ENCODE data around the gene SMIM14.
A peak's percentile ranks its signal among the peaks of the same experiment; 100 is the strongest.
"Not testable (repeated sequence)": the region's sequence is repeated elsewhere in the genome, so short reads cannot be mapped to it uniquely, and the experiment has no call there.

SMIM14 gene

DNA sequence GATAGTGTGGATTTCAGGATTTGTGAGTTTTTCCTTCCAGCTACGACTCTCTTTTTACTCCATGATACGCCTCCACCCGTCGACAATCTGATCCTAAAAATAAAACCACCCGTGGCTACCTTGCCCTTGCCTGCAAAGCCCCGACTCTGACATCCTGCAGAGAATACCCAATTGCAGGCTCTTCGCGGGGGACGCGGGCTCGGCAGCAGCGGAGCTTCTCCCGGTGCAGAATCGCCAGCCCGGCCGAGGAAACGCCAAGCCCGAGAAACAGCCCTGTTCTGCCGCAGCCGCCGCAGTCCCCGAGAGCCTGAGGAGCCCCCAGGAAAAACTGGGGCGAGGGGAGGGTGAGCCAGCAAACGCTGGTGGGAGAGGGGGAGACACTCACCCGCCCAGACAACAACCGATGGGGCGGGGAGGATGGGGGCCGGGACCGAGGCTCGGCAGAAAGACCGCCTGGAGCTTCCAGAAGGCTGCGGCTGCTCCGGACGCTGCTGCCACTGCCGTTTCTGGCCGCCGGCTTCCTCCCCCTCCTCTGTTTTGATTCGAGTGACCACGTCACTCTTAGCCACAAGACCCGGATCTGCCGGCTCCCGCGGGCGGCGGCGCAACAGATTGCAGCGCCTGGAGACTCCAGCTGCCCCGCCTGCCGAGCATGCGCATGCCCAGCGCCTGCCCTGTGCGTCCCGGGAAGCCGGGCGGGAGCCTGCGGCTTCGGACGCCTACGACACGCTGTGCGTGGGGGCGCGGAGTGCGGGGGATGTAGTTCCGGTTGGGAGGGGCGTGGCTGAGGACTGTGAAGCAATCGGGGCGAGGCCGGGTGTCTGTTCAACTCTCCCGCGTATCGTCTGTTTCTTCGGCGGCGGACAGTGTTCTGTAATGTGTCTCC is at the start of gene SMIM14:
Gene SMIM14, minus strand, starts transcription at position 512 of the 886 bp plus-strand sequence. CDS start 33,720 bp downstream, outside the sequence.
- peak; percentile 83 to 100 (median 97) for DNase-seq

DNA sequence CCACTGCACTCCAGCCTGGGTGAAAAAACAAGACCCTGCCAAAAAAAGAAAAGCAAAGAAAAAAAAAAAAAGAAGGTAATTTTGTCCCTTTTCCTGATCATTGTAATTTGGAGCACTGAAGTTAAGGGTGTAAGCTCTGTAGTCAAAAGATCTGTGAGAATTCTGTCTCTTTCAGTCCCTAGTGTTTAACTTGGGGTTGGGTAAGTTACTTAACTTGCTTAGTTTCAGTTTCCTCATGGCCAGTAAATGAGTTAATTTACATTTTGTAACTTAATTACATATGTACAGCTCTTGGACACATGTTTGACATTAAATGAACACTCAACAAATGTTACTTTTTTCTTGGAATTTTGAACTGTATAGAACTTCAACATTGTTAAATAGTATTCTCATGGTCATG is 48.3 kb upstream of the SMIM14 start:
- no peak for DNase-seq

DNA sequence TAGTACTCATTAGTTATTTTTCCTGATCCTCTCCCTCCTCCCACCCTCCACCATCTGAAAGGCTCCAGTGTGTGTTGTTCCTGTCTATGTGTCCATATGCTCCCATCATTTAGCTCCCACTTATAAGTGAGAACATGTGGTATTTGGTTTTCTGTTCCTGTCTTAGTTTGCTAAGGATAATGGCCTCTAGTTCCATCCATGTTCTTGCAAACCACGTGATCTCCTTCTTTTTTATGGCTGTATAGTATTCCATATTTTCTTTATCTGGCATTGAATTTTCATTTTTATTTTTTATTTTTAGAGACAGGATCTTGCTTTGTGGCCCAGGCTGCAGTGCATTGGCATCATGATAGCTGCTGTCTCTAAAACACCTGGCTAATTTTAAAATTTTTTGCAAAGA is 47.3 kb upstream of the SMIM14 start:
- no peak for DNase-seq

DNA sequence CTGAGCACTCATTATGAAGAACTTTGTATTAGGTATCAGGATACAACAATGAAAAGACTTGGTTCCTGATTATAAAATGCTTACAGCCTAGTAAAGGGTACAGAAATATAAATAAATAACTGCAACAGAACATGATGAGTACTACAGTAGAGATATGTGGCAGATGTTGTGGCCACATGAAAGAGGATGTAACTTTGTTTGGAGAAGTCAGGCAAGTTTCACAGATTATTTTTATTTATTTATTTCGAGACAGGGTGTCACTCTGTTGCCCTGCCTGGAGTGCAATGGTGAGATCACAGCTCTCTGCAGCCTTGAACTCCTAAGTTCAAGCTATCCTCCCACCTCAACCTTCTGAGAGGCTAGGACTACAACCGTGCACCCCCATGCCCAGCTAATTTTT is 43.5 kb upstream of the SMIM14 start:
- DNase-seq = no peak

DNA sequence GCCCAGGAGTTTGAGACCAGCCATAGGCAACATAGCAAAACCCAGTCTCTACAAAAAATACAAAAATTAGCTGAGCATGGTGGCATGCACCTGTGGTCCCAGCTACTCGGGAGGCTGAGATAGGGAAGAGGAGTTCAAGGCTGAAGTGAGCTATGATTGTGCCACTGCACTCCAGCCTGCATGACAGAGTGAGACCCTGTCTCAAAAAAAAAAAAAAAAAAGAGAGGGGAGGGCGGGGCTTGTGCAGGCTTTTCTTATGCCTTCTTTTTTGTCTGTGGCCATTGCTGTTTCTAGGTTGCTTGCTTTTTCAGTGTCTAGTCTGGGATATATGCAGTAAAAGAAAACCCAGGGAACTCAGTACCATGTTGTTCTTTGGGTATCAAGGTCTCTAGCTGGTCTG is 42.3 kb upstream of the SMIM14 start:
- DNase-seq = not testable (repeated sequence)

DNA sequence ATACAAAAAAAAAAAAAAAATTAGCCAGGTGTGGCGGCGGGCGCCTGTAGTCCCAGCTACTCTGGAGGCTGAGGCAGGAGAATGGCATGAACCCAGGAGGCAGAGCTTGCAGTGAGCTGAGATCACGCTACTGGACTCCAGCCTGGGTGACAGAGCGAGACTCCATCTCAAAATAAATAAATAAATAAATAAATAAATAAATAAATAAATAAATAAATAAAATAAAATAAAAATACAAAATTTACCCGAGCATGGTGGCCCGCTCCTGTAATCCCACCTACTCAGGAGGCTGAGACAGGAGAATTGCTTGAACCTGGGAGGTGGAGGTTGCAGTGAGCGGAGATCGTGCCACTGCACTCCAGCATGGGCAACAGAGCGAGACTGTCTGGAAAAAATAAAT is 37.0 kb upstream of the SMIM14 start:
- DNase-seq = not testable (repeated sequence)

DNA sequence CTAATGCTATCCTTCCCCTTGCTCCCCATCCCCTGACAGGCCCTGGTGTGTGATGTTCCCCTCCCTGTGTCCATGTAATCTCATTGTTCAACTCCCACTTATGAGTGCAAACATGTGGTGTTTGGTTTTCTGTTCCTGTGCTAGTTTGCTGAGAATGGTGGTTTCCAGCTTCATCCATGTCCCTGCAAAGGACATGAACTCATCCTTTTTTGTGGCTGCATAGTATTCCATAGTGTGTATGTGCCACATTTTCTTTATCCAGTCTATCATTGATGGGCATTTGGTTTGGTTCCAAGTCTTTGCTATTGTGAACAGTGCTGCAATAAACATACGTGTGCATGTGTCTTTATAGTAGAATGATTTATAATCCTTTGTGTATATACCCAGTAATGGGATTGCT is 31.6 kb upstream of the SMIM14 start:
- not testable (repeated sequence) for DNase-seq

DNA sequence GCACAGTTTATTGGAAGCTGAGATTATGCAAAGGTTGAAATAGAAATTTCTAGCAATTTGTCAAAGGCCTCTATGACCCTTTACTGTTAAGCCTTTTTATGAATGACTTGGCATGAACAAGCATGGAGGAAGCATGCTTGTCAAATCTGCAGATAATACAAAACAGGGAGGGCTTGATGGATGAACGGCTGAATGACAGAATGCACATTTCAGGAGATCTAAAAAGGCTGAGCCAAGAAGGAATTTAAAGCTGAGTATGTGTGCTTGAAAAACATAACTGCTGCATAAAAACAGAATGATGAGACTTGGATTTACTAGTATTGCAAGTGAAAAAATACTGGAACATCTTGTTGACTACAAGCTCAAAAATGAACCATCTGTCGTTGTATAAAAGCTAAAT is 30.2 kb upstream of the SMIM14 start:
- no peak for DNase-seq

DNA sequence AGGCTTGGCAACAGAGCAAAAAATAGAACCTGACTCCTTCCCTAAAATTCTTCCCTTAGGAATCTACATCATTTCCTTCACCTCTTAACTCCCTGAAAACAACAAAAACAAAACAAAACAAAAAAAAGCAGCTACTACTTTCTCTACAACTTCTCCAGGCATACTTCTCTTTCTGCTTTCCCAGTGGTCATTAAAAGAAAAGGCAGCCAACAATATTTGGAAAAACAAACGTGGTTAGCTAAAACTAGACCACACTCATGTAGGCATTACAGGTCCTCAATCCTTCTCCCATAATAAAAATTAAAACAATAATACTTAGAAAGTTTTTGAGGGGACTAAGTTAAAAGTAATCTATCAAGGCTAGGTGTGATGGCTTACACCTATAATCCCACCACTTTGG is 29.0 kb upstream of the SMIM14 start:
- no peak for DNase-seq

DNA sequence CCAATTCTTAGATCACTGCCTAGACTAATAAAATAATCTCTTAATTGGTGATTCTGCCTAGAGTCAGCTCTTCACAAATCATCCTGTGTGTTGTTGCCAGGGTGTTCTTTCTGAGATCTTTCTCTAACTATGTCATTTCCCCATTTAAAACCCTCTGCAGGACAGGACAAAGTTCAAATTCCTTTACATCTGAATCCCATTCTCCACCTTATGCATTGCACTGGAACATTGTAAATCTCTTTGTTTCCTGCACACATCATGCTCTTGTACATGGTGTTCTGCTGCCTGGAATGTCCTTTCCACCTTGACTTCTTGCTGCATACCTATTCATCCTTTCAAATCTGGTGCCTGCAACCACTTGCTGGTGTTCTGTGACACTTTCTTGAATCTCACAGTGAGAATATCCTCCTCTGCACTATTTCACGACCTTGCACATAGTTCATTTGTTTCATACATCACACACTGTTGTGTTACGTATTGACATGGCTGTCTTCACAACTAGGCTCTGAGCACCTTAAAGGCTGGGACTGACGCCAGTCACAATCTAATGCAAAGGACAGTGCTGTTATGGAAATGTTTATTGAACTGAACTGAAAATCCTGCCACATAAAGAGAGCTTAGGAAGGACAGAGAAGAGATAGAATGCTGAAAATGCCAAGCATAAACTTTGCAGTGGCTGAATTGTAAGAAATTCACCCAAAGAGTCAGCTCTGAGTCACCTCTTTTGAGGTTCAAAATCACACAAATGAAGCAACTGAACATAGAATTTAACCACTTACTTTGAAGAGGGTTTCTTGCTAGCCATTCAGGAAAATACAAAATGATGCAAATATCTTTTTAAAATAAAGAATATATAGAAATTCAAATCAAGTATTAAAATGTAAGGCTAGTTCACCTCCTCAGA is 26.4 kb upstream of the SMIM14 start:
- DNase-seq = no peak

DNA sequence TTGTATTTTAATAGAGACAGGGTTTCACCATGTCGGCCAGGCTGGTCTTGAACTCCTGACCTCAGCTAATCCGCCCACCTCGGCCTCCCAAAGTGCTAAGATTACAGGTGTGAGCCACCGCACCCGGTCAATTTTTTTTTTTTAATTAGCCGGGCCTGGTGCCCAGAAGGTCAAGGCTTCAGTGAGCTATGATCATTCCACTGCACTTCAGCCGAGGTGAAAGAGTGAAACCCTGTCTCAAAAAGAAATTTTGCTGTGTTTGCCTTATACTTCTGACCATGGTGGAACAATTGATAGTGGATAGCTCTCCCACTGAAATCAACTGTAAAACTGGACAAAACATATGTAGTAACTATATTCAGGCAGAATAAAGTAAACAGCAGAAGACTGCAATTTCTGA is 24.0 kb upstream of the SMIM14 start:
- no peak for DNase-seq

DNA sequence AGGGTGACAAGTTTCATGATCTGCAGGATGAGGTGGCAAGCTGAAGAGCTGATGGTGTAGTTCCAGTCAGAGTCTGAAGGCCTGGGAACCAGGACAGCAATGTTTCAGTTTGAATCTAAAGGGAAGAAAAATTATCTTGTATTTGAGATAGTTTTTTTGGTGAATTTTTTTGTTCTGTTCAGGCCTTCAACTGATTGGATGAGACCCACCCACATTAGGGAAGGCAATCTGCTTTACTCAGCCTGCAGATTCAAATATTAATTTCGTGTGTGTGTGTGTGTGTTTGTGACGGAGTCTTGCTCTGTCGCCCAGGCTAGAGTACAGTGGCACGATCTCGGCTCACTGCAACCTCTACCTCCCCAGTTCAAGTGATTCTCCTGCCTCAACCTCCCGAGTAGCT is 22.1 kb upstream of the SMIM14 start:
- DNase-seq = no peak

DNA sequence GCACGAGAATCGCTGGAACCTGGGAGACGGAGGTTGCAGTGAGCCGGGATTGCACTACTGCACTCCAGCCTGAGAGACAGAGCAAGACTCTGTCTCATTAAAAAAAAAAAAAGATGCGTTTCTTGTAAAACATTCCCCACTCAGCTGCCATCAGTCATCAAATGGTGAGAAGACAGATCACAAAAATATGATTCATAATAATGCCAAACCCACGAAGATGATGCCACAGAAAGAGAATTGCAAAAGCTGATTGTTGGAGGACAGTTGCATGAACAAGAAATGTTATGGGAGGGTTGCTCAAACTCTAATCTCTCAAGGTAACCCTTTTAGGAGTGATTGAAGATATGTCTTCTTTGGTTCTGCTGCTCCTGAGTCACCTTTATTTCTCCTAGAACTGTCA is 21.4 kb upstream of the SMIM14 start:
- DNase-seq = no peak

DNA sequence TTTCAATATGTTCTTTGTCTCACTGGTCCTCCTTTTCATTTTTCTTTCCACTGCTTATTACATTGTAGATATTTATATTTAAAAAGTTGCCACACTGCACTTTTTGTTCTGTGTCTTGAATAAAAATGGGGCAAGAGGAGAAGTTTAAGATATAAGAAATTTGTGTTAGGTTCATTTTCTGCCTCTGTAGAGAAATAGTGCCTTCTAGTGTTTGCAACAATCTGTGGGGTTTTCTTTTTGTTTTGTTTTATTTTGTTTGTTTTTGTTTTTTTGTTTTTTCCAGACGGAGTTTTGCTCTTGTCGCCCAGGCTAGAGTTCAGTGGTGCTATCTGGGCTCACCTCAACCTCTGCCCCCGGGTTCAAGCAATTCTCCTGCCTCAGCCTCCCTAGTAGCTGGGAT is 20.1 kb upstream of the SMIM14 start:
- no peak for DNase-seq

DNA sequence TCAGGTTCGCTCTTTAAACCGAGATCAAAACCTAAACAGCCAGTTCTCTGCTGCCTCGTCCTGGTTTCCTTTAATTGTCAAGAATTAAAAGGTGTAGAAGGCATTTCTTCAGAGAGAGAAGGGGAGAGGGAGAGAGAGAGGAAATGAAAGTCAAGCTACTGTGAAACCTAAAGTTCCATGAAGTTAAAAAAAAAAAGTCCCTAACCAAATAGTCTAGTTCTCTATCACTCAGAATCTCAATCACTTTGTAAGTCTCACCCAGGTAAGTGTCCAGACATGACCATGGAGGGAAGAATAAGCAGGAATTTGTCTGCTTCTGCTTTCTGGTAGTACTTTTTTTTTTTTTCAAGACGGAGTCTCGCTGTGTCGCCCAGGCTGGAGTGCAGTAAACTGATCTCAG is 18.8 kb upstream of the SMIM14 start:
- DNase-seq = no peak

DNA sequence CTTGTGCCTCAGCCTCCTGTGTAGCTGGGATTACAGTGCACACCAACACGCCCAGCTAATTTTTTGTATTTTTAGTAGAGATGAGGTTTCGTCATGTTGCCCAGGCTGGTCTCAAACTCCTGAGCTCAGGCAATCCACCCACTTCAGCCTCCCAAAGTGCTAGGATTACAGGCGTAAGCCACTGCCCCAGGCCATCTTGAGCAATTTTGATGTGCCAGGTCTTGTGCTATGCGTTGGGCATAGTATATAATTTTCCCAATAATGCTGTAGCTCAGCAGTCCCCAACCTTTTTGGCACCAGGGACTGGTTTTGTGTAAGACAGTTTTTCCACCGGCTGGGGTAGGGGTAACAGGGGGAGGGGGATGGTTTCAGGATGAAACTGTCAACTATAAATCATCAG is 18.0 kb upstream of the SMIM14 start:
- DNase-seq = not testable (repeated sequence)

DNA sequence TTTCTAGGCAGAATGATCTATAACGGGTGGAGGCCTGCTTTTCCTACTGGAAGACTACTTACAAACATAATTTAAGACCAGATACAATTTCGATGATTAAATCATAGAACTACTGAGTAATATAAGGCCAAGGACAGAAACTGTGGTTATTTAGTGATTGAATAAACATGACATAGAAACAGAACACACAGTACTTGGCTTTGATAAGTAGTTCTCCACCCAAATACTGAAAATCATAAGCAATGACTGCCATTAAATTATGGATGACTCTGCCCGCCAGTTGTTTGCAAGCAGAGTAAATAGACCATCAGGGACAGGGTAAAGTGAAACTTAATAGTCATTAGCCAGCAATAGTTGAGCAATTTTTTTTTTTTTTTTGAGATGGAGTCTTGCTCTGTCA is 17.2 kb upstream of the SMIM14 start:
- DNase-seq = no peak

DNA sequence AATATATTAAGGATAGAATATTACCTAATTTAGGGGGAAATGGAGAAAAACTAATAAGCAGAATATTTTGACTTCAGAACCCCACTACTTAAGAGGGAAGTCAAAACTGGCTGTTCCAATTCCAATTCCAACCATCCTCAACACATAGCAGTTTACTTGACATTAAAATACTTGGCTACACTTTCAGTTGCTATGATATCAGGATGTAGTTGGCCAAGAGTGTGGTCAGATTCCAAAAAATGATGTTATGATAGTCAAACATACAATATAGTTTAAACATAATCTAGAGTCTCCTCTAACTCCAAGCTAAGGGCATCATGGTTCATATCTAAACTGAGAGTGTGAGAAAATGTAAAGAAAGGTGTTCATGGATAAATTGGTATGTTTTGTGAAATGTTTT is 16.5 kb upstream of the SMIM14 start:
- DNase-seq = no peak

DNA sequence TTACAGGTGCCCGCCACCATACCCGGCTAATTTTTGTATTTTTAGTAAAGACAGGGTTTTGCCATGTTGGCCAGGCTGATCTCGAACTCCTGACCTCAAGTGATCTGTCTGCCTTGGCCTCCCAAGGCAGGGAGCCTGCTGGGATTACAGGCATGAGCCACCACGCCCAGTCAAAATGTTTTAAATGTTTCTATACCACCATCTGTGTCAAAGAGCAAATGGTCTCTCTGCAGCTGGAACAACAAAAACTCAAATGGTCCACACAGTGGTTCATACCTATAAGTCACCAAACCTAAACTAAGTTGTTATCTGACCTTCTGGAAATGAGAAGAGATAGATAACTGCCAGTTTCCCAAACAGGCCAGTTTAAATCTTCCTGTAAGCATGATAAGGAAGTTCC is 12.9 kb upstream of the SMIM14 start:
- not testable (repeated sequence) for DNase-seq

DNA sequence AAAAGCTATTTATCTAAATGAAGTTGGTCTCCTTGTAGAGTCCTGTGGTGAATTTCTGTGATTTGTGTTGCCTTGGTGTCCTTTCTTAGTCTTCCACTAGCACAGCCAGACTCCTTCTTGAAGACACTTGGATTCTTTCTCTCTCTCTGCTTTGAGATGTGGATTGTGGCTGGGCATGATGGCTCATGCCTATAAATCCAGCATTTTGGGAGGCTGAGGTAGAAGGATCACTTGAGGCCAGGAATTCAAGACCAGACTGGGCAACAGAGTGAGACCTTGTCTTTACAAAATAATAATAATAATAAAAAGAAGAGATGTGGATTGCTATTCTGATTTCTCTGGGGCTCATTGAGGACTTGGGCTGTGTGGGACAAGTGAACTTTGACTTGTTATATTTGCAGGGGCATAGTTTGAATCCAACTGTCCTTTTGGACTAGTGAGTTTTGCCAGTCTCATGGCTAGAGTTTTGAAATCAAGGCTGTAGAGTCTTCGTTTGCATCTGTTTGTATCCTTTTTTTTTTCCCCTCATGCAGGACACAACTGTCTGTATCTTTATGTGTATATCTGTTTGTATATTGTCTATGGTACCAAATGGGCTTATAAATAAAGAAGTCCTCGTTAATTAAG is 11.1 kb upstream of the SMIM14 start:
- no peak for DNase-seq

DNA sequence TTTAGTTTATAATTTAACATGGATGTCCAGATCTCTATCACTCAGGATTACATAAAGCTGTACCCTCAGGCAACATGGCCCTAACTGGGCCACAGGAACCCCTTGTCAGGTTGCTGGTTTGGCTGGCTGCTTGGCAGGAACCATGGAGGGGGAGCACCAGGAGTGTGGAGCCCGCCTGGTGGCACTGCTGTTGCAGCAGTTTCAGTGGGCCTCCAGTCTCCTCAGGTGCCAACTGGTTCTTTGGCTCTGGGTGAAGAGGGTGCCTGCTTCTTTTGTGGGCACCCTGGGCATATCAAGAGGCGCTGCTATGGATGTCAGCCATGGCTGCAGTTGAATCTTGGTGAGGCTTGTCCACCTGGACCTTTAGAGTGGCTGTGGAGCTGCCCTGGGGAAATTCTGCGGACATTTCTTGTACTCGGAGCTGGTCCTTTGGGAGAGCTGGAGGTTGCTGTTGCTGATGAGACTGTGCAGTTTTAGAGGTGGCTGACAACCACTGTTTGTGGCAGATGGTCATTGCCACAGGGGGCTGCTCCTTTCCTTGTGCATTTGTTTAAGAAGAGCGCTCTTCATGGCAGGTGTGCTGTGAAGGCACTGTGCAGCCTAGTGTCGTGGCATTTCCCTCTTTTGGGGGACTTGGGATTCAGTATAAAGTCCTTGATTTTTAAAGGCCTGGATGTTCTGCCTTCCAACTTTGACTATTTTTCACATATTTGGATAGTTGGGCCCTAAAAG is 10.3 kb upstream of the SMIM14 start:
- no peak for DNase-seq

Data from amygdala (tissue), 56 donors.